PC-9 (cell line): ENCODE data around the gene MRPS25. TPM values are rescaled to one million over a fixed set of nuclear protein-coding genes. Genes with fewer than 3 reads are reported as not detected.
A peak's percentile ranks its signal among the peaks of the same experiment; 100 is the strongest.

Source experiments
- BruUV-seq: library from RNA; stranded (reverse); fragments of 400-500 nt; replicated peaks from 2 replicates; lab custom pipeline; 2021; lab: Mats Ljungman, UMichigan
- CTCF ChIA-PET: fragments of 300-600 bp; sonication (Branson Sonifier 250); formaldehyde crosslinking; loops from one replicate; lab custom pipeline; 2022; ENCODE audit warnings: antibody characterized with exemption; lab: Charles Lee
- POLR2A ChIA-PET: fragments of 300-600 bp; sonication (Branson Sonifier 250); formaldehyde crosslinking; loops from one replicate; lab custom pipeline; 2022; ENCODE audit warnings: antibody characterized with exemption; ENCODE audit not compliant: unreplicated experiment; lab: Charles Lee
- DNase-seq, 2 experiments: peaks; one replicate each; pipeline versions ENCODE4 v3.0.0 to v3.0.0-alpha.2; 2015 to 2022; ENCODE audit warnings: mixed read lengths in 1 of 2
- H2AFZ ChIP-seq: fragments of 200-600 bp; sonication (generic); 2 replicates; pipeline ENCODE4 v1.8.1; 2017; ENCODE audit warnings: antibody characterized with exemption
- H3F3A ChIP-seq: fragments of 200-600 bp; sonication (generic); 2 replicates; pipeline ENCODE4 v1.8.1; 2017; ENCODE audit warnings: antibody characterized with exemption, mild to moderate bottlenecking, low read depth; ENCODE audit not compliant: insufficient read depth
- H3K27ac ChIP-seq: fragments of 200-600 bp; sonication (generic); 2 replicates; pipeline ENCODE4 v1.6.1; 2016; ENCODE audit warnings: mixed run types
- H3K27me3 ChIP-seq: fragments of 200-600 bp; sonication (generic); 2 replicates; pipeline ENCODE4 v1.6.1; 2016; ENCODE audit warnings: low read depth, mixed run types; ENCODE audit not compliant: insufficient read depth
- H3K36me3 ChIP-seq: fragments of 200-600 bp; sonication (generic); 2 replicates; pipeline ENCODE4 v1.6.1; 2016; ENCODE audit warnings: low read depth, mixed run types
- H3K4me1 ChIP-seq: fragments of 200-600 bp; sonication (generic); replicated peaks from 2 replicates; pipeline ENCODE4 v1.6.1; 2016; ENCODE audit warnings: mixed run types; ENCODE audit not compliant: insufficient read depth
- H3K4me2 ChIP-seq: fragments of 200-600 bp; sonication (generic); 2 replicates; pipeline ENCODE4 v1.6.1; 2017; ENCODE audit warnings: mixed run types
- H3K4me3 ChIP-seq: fragments of 200-600 bp; sonication (generic); 2 replicates; pipeline ENCODE4 v1.6.1; 2016; ENCODE audit warnings: mixed run types
- H3K79me2 ChIP-seq: fragments of 200-600 bp; sonication (generic); 2 replicates; pipeline ENCODE4 v1.6.1; 2017; ENCODE audit warnings: low read depth, mixed run types
- H3K9me2 ChIP-seq: fragments of 200-600 bp; sonication (generic); 2 replicates; pipeline ENCODE4 v1.8.1; 2017; ENCODE audit warnings: mild to moderate bottlenecking; ENCODE audit not compliant: insufficient read depth
- H3K9me3 ChIP-seq: fragments of 200-600 bp; sonication (generic); 2 replicates; pipeline ENCODE4 v1.8.1; 2016; ENCODE audit warnings: low read depth; ENCODE audit not compliant: insufficient read depth
- H4K20me1 ChIP-seq: fragments of 200-600 bp; sonication (generic); 2 replicates; pipeline ENCODE4 v1.8.1; 2017; ENCODE audit not compliant: insufficient read depth
- CTCF ChIP-seq: fragments of 200-600 bp; sonication (generic); conservative IDR thresholded peaks from 2 replicates; pipeline ENCODE4 v1.6.1; 2017; ENCODE audit warnings: mixed run types, antibody characterized with exemption, mild to moderate bottlenecking, moderate library complexity
- EZH2 ChIP-seq: fragments of 200-600 bp; sonication (generic); IDR thresholded peaks from 2 replicates; pipeline ENCODE4 v1.8.0; 2017; ENCODE audit warnings: antibody characterized with exemption, low read depth
- intact Hi-C: fragments of 100-400 bp; cut with micrococcal nuclease; formaldehyde crosslinking; loops from one replicate; pipeline ENCODE4 v1.10.0; 2022; ENCODE audit not compliant: unreplicated experiment
- total RNA-seq: library from RNA; stranded (reverse); gene quantifications from 2 replicates; pipeline ENCODE4 v1.2.3, GENCODE V29; 2021

MRPS25 gene
- total RNA-seq, 1 experiment from 2014 or later, result 47.8 TPM

GRCh38 chr3:15097891-15098290 is 32.8 kb upstream of the MRPS25 start:
- Histone ChIP-seq H3K9me2 (no peaks in the 10 kb centered on the region), H3K4me2 (peak overlapping the region; percentile 94), H3K79me2 (peaks cover 26% of the 10 kb centered on the region), H3F3A (peaks cover under 1% of the 10 kb centered on the region), H2AFZ (peak overlapping the region; percentile 95; the same call in 1 of the 2 replicates), H3K27me3 (no peaks in the 10 kb centered on the region), H3K4me3 (peak overlapping the region; percentile 98), H4K20me1 (no peaks in the 10 kb centered on the region), H3K27ac (no peak overlapping the region), H3K9me3 (no peaks in the 10 kb centered on the region), H3K36me3 (peaks cover 8% of the 10 kb centered on the region; the same call in 1 of the 2 replicates), H3K4me1 (peaks cover 14% of the 10 kb centered on the region)
- no peak for DNase-seq
- BruUV-seq, result no TSS peak
- intact Hi-C loops, result no loop called here
- TF ChIP-seq EZH2, result no peak
- TF ChIP-seq CTCF, result no peak
- ChIA-PET POLR2A (interaction anchor here (0.5 to 0.6 kb wide), 2 partner anchors 109 to 513 kb away, joined by 5 read pairs; no protein-coding TSS in a partner anchor), CTCF (interaction anchor here (0.6 to 0.7 kb wide), 2 partner anchors 38 to 602 kb away, joined by 3 to 6 read pairs; no protein-coding TSS in a partner anchor)

- Histone ChIP-seq H3K9me2 (no peaks in the 10 kb centered on the region), H3K79me2 (peaks cover 26% of the 10 kb centered on the region), H2AFZ (no peak overlapping the region), H3K27me3 (no peaks in the 10 kb centered on the region), H3K4me2 (no peak overlapping the region), H3K27ac (no peak overlapping the region), H3K4me3 (no peak overlapping the region), H3K9me3 (no peaks in the 10 kb centered on the region), H4K20me1 (no peaks in the 10 kb centered on the region), H3K4me1 (peaks cover 14% of the 10 kb centered on the region), H3F3A (peaks cover 3% of the 10 kb centered on the region; the same call in 1 of the 2 replicates), H3K36me3 (peaks cover 8% of the 10 kb centered on the region; the same call in 1 of the 2 replicates)
- intact Hi-C loops, result no loop called here
- no peak for DNase-seq
- POLR2A ChIA-PET, result no interaction called here
- no peak for TF ChIP-seq EZH2
- TF ChIP-seq CTCF, result no peak
- no TSS peak for BruUV-seq
- CTCF ChIA-PET, result no interaction called here
Measured at GRCh38 chr3:15096046-15096445, 30.9 kb upstream of the MRPS25 start.

GRCh38 chr3:15094187-15094875 is 29.2 kb upstream of the MRPS25 start:
- no peaks in the 10 kb centered on the region for H3K27me3 ChIP-seq
- no peak overlapping the region for H3K4me2 ChIP-seq
- H3K79me2 ChIP-seq, result peaks cover 26% of the 10 kb centered on the region
- ChIA-PET CTCF (interaction anchor here (0.6 kb wide), 1 partner anchor 1398 kb away, joined by 3 read pairs; no protein-coding TSS in a partner anchor), POLR2A (no interaction called here)
- H3K9me2 ChIP-seq, result no peaks in the 10 kb centered on the region
- TF ChIP-seq EZH2 (no peak), CTCF (no peak)
- DNase-seq, result no peak
- peaks cover 12% of the 10 kb centered on the region; the same call in 1 of the 2 replicates for H3K36me3 ChIP-seq
- peaks cover 7% of the 10 kb centered on the region for H3K4me1 ChIP-seq
- H3K27ac ChIP-seq, result no peak overlapping the region
- no peaks in the 10 kb centered on the region for H4K20me1 ChIP-seq
- no peaks in the 10 kb centered on the region for H3K9me3 ChIP-seq
- no TSS peak for BruUV-seq
- H2AFZ ChIP-seq, result no peak overlapping the region
- H3F3A ChIP-seq, result peaks cover 3% of the 10 kb centered on the region; the same call in 1 of the 2 replicates
- intact Hi-C loops, result no loop called here
- H3K4me3 ChIP-seq, result no peak overlapping the region
